ENCODE results near the gene LRRC4C. TPM values are rescaled to one million over a fixed set of nuclear protein-coding genes. Genes with fewer than 3 reads are reported as not detected.

The LRRC4C gene
- total RNA-seq, 1 experiment from 2014 or later = not detected

DNA sequence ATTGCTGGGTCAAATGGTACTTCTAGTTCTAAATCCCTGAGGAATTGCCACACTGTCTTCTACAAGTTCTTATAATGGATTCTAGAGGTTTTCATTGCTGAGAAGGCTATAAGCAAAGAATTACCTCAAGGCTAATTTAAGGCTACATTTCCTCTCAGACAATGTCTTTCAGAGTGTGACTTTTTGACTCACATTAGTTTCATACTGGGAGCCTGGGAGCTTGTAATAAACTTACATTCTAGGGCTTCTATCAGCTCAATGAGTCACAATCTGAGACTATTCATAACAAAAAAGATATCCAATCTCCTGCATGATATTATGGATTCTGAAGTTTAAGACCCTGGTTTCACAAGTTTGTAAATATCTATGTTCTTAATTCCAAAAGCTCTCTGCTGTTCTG is 408.7 kb downstream of the LRRC4C start:
- TF ChIP-seq, protein P1, sequence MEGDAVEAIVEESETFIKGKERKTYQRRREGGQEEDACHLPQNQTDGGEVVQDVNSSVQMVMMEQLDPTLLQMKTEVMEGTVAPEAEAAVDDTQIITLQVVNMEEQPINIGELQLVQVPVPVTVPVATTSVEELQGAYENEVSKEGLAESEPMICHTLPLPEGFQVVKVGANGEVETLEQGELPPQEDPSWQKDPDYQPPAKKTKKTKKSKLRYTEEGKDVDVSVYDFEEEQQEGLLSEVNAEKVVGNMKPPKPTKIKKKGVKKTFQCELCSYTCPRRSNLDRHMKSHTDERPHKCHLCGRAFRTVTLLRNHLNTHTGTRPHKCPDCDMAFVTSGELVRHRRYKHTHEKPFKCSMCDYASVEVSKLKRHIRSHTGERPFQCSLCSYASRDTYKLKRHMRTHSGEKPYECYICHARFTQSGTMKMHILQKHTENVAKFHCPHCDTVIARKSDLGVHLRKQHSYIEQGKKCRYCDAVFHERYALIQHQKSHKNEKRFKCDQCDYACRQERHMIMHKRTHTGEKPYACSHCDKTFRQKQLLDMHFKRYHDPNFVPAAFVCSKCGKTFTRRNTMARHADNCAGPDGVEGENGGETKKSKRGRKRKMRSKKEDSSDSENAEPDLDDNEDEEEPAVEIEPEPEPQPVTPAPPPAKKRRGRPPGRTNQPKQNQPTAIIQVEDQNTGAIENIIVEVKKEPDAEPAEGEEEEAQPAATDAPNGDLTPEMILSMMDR (IDR thresholded peaks at IDR 0.05; ENCODE audit: unreplicated experiment) = no peak
- intact Hi-C loops (cut with micrococcal nuclease) = no loop called here
- no peak for DNase-seq (ENCODE audit: unreplicated experiment)
- H3K4me3 Mint-ChIP-seq (ENCODE audit: unreplicated experiment) = no peak overlapping the region
- no TSS peak for BruUV-seq (replicated peaks)
- peaks cover 22% of the 10 kb centered on the region for H3K4me1 Mint-ChIP-seq (ENCODE audit: insufficient read depth, unreplicated experiment)
- H3K27me3 Mint-ChIP-seq (ENCODE audit: insufficient read depth, unreplicated experiment) = no peaks in the 10 kb centered on the region
- POLR2A ChIA-PET = no interaction called here
- H3K9me3 Mint-ChIP-seq (ENCODE audit: unreplicated experiment) = peaks cover 13% of the 10 kb centered on the region
- CTCF ChIA-PET = no interaction called here
- H3K36me3 Mint-ChIP-seq (ENCODE audit: insufficient read depth, unreplicated experiment) = peaks cover 5% of the 10 kb centered on the region
- H3K27ac Mint-ChIP-seq (ENCODE audit: low read depth, unreplicated experiment) = no peak overlapping the region

DNA sequence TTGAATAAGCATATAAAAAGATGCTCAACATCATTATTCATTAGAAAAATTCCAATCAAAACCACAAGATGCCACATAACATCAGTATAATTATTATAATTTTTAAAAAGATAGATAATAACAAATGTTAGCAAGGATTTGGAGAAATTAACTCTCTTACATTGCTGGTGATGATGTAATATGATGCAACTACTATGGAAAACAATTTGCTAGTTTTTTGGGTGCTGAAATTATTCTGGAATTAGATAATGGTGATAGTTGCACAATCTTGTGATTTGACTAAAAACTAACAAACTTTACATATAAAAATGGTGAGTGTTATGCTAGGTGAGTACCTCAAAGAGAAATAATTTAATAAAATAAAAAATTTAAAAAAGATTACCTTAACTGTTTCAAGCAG is 412.2 kb downstream of the LRRC4C start:
- DNase-seq (ENCODE audit: unreplicated experiment) = no peak
- intact Hi-C loops (cut with micrococcal nuclease) = no loop called here
- TF ChIP-seq, protein P1 (IDR thresholded peaks at IDR 0.05; ENCODE audit: unreplicated experiment) = no peak
- Mint-ChIP-seq H3K27ac (ENCODE audit: low read depth, unreplicated experiment) (no peak overlapping the region), H3K9me3 (ENCODE audit: unreplicated experiment) (peaks cover 13% of the 10 kb centered on the region), H3K36me3 (ENCODE audit: insufficient read depth, unreplicated experiment) (peaks cover 5% of the 10 kb centered on the region), H3K4me3 (ENCODE audit: unreplicated experiment) (no peak overlapping the region), H3K27me3 (ENCODE audit: insufficient read depth, unreplicated experiment) (no peaks in the 10 kb centered on the region), H3K4me1 (ENCODE audit: insufficient read depth, unreplicated experiment) (peaks cover 9% of the 10 kb centered on the region)
- BruUV-seq (replicated peaks) = no TSS peak
- CTCF ChIA-PET = no interaction called here
- POLR2A ChIA-PET = no interaction called here

DNA sequence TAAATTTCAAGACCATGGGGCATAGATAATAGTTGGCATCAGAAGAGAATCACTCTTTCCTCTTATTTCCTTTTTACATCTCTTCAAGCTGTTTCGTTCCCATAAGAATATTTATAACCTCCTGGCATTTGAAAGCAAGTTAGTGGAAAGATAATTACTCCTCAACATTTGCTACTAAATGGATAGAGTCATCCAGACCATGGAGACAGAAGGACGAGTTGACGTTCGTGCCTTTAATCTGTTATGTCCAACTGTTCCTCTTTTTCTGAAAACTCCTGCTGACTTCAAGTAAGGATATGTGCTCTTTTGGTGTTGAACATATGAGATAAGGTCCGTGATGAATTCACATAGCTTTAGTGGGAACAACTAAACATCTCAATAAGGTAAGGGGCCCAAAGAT is 414.2 kb downstream of the LRRC4C start:
- TF ChIP-seq, protein P1 (IDR thresholded peaks at IDR 0.05; ENCODE audit: unreplicated experiment) = no peak
- Mint-ChIP-seq H3K36me3 (ENCODE audit: insufficient read depth, unreplicated experiment) (peaks cover 5% of the 10 kb centered on the region), H3K9me3 (ENCODE audit: unreplicated experiment) (peaks cover 13% of the 10 kb centered on the region), H3K4me3 (ENCODE audit: unreplicated experiment) (no peak overlapping the region), H3K27ac (ENCODE audit: low read depth, unreplicated experiment) (no peak overlapping the region), H3K27me3 (ENCODE audit: insufficient read depth, unreplicated experiment) (no peaks in the 10 kb centered on the region), H3K4me1 (ENCODE audit: insufficient read depth, unreplicated experiment) (no peaks in the 10 kb centered on the region)
- intact Hi-C loops (cut with micrococcal nuclease) = no loop called here
- BruUV-seq (replicated peaks) = no TSS peak
- no peak for DNase-seq (ENCODE audit: unreplicated experiment)
- ChIA-PET POLR2A (no interaction called here), CTCF (interaction anchor here (0.6 to 0.9 kb wide), 2 partner anchors 330 to 738 kb away, joined by 3 read pairs; no protein-coding TSS in a partner anchor)

DNA sequence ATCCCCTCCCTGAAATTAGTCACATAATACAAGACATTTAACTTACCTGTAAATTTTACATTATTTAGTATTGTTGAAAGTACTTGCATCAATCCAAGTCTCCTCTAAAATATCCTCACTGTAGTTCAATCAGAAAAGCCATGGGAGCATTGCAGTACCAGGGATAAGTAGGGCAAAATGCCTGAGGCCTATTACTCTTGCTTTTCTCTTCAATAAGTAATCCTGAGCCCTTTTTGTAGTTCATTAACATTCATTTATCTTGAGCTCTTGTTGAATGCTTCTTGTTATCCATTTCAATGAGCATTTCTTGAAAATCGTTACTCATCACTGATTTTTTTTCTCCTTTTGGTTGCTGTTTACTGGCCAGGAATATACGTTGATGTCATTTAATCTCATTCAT is 414.7 kb downstream of the LRRC4C start:
- POLR2A ChIA-PET = no interaction called here
- H3K27ac Mint-ChIP-seq (ENCODE audit: low read depth, unreplicated experiment) = no peak overlapping the region
- CTCF ChIA-PET = interaction anchor here (0.7 to 0.9 kb wide), 2 partner anchors 738 to 1345 kb away, joined by 3 read pairs; no protein-coding TSS in a partner anchor
- no TSS peak for BruUV-seq (replicated peaks)
- TF ChIP-seq, protein P1 (IDR thresholded peaks at IDR 0.05; ENCODE audit: unreplicated experiment) = no peak
- H3K27me3 Mint-ChIP-seq (ENCODE audit: insufficient read depth, unreplicated experiment) = no peaks in the 10 kb centered on the region
- no peaks in the 10 kb centered on the region for H3K4me1 Mint-ChIP-seq (ENCODE audit: insufficient read depth, unreplicated experiment)
- peaks cover 13% of the 10 kb centered on the region for H3K9me3 Mint-ChIP-seq (ENCODE audit: unreplicated experiment)
- H3K4me3 Mint-ChIP-seq (ENCODE audit: unreplicated experiment) = no peak overlapping the region
- peaks cover 5% of the 10 kb centered on the region for H3K36me3 Mint-ChIP-seq (ENCODE audit: insufficient read depth, unreplicated experiment)
- intact Hi-C loops (cut with micrococcal nuclease) = no loop called here
- no peak for DNase-seq (ENCODE audit: unreplicated experiment)

Data from MCF 10A (cell line).